HG02642 (cell line): ENCODE data around the gene BRSK2.

ENCODE experiments used
- ATAC-seq: cut with Tn5 transposase; IDR thresholded peaks from one replicate; pipeline ENCODE4 v1.9.1; 2021; ENCODE audit warnings: mild to moderate bottlenecking; ENCODE audit not compliant: unreplicated experiment, poor library complexity

Gene BRSK2

DNA sequence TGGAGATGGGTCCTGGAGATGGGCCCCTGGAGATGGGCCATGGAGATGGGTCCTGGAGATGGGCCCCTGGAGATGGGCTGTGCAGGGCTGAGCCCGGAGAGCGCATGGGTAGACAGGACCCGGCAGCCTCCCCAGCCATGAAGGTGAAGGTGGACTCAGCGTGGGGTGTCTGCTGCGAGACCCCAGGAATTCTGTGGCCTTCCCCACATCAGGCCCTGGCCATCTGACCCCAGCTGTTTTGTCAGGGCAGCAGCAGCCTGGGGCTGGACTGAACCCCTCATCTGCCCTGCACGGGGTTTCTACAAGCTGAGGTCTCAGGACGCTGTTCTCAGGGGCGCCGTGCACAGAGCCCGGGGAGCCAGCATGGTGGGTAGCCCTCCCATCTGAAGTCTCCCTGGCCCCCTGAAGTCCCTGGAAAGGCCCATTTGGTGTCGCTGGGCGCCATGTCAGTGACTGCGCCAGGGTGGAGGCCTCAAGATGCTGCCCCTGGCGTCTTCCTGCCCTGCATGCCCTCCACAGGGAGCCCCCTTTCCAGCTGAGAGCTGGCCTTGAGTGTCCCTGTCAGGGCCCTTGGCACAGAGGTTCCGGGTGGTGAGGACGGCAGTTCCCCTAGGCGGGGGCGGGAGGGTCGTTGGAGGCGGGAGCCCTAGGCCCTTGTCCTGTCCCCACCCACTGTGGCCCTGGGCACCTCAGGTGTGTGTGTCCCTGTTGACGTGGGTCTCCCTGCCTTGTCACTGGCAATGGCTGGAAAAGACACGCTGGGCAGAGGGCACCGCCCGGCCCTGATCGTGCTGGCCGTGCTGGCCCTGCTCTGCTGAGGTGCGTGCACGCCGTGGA is 5.4 kb downstream of the BRSK2 start:
- no peak for ATAC-seq

DNA sequence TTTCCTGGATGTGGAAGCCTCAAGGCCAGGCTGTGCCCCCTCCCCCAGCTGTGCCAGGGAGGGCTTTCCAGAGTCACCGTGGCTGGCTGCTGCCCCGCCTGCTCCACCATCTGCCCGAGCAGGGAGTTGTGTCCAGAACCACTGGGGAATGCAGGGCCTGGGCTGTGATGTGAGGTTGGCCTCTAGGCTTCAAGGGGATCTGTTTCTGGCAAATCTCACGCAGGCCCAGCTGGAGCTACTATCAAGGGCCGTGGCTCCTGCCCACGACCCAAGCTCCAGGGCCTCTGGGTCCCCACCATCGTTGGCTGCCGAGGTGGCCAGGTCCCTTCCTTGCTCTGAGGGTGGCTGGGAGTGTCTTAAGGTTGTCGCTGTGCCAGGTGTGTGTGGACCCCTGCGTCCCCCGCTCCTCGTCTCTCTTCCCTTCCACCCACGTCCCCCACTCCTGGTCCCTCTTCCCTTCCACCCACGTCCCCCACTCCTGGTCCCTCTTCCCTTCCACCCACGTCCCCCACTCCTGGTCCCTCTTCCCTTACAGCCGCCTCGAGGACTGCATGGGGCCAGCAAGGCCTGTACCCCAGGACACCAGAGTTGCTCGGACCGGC is 6.1 kb downstream of the BRSK2 start:
- no peak for ATAC-seq

DNA sequence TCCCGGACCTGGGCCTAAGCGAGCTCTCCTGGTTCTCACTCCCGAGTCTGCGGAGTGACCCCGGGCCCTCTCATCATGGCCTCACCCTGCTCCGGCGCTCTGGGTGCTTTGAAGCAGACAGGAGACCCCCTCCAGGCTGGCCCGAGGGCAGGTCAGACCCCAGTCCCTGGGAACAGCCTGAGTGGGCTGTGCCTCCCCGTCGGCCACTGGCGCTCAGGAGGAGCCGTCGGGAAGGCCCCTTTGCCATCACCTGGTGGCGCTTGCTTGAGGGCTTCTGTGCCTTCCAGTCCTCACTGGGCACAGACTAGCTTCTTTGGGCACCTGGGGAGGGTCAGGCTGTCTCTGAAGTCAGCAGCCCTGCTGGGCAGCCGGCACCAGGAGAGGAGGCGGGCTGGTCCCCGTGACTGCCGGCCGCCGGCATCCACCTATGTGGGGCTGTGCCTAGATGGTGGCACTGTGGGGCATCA is 6.7 kb downstream of the BRSK2 start:
- ATAC-seq: no peak

DNA sequence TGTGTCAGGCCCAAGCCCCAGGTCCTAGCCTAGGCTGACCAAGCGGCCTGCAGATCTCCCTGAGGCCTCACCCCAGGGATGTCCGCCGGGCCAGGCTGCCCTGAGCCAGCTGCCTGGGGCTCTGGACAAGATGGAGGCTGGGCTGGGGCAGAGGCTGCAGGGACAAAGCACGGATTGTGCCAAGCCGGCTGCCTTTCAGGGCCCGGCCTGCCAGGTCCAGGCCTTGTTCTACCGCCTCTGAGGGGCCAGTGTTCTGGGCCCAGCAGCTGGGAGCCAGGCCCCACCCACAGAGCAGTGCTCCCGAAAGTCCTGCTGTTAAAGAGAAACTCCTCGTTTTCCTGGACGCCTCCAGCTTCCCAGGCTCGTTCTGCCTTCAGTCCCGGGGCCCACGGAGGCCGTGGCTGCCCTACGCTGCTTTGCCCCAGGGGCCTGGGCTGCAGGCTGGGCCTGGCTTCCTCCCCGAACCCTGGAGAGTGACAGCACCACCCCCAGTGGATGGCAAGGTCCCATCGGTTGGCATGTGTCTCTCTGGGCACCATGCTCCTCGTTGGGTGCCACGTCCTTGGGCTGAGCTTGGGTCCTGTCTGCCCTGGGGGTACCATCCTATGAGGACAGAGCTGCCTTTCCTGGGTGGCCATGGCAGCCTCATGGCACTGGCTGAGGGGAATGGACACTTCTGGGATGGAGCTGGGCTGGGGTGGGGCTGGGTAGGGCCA is 7.6 kb downstream of the BRSK2 start:
- no peak for ATAC-seq

DNA sequence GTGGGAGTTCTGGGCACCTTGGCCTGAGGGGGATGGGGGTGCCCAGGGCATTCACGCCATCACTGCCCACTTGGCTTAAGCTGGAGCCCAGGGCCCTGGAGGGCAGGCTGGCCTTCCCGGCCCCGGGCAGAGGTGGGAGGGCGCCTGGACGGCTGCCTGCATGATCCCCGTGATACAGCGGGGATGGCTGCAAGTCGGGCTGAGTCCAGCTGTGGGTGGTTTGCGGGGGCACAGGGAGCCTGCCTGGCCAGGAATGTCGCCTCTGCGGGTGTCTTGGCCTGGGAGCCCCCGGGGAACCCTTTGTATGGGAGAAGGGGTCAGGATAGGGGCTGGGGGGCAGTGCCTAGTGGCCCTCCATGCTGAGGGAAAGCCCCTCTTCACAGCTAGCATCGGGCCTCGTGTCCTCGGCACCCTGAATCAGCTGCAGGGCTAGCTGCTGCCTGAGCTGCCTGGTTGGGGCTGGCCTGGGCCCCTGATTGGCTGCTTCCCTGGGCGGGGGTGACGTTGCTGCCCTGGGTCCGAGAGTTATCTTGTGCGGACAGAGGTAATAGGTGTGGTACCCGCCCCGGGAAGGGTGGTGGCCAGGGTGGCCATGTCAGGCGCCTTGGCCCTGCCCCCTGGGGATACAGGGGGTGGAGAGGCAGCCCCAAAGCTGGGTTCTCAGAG is 8.3 kb downstream of the BRSK2 start:
- ATAC-seq: no peak

DNA sequence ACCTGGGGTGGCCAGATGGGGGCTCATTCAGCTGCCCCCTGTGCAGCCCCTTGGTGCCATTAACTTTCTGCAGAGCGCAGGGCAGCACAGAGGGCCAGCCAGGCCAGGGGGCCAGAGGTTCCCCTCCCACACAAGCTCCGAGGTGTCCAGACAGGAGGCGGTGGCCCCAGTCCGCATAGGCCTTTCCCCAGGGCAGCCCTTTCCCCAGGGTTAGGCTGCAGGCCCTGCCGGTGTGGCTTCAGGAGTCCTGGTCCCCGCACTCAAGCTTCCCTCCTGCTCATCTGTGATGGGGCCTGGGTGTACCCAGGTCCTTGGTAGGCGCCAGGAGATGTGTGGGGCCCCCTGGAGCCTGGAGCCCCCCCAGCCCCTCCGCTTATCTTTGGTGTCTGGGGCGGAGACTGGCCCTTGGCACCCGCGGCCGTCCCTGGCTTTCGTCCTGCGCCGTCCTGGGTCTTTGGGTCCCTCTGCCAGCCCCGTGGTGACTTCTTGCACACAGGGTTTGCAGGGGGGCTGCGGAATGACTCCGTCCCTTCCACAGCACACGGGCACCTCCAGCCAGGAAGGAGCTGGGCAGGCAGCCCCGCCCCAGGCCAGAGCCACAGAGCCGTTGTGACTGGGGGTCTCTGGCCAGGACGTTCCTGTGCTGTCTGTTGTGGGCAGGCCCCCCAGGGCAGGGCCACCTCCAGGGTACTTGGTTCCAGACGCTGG is 8.9 kb downstream of the BRSK2 start:
- no peak for ATAC-seq

DNA sequence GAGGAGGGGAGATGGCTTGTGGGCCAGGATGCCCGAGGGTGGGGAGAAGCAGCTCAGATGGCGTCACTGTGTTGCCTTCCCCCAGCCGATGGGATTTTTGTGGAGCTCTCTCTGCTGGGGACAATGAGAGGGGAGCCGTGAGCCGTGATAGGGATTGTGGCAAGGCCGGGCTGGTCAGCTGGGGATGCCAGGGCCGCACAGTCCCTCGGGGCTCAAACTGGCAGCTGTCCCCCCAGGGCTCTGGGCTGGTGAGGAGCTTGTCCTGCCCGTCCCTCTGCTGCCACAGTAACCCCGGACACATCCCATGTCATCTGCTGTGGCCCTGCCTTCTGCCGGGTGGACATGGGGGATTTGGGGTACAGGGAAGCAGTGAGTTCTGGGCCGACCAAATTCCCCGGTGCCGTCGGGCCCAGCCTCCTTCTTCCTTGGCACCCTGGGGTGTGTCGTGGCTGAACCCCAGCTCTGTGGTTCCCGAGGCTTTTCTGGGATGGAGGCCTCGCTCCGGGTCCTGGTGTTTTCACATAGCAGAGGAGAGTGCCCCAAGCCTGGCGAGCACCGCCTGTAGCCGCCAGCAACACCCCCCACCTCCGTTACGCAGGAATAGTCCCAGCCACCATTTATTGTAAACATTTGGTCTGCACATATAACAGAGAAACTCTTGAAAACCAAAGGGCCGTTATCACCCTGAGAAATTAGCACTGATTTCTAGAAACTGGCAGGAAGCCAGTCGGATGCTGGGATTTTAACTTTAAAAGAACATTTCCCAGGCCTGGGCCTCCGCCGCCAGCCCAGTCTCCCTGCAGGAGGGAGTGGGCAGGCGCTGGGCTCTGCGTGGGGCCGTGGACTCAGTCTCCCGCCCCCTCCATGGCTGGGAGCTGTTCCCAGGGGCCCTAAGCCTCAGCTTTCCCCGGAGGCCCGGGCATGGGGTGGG is 9.9 kb downstream of the BRSK2 start:
- no peak for ATAC-seq

DNA sequence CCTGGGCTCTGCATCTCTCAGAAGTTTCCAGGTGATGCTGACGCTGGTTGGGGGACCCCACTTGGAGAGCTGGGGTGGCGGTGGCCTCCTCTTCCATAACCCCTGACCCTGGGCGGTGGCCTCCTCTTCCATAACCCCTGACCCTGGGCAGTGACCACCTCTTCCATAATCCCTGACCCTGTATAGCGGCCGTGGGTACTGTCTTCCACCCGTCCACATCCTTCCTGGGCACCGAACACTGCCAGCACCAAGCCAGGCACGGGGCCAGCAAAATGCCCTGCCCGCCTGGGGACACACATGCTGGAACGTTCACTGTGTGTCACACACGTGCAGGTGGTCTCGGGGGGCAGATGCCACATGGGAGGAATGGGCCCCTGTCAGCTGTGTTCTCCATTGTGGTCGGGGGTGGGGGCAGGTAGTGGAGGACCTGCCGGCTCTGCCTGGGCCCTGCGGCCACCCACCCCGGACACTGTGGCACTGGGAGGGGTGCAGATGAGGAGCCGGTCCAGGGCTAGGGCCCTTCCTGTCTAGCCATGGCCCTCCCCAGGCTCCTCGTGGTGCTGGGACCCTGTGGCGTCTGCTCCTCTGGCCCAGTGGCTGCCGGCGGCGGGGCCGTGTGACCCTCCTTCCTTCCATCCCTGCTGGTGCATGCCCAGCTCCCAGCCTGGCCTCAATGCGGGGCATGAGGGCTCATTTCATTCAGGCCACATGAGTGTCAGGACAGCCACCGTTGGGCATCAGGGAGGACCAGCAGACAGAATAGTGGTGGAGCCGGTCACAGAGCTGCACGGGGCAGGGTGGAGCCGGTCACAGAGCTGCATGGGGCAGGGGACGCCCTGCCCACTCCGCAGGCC is 10.8 kb downstream of the BRSK2 start:
- ATAC-seq: no peak

DNA sequence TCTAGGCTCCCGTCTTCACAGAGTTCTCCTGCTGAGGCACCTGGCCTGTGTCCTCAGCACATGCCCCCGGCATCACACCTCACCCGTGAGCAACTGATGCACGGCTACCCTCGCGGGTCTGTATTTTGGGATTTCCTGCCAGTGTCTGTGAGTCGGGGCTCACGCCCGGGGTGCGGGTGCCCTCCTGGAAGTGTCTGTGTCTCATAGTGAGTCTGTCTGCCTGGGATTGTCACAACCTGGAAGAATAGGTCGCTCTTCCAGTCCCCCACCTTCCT is 11.4 kb downstream of the BRSK2 start:
- no peak for ATAC-seq

DNA sequence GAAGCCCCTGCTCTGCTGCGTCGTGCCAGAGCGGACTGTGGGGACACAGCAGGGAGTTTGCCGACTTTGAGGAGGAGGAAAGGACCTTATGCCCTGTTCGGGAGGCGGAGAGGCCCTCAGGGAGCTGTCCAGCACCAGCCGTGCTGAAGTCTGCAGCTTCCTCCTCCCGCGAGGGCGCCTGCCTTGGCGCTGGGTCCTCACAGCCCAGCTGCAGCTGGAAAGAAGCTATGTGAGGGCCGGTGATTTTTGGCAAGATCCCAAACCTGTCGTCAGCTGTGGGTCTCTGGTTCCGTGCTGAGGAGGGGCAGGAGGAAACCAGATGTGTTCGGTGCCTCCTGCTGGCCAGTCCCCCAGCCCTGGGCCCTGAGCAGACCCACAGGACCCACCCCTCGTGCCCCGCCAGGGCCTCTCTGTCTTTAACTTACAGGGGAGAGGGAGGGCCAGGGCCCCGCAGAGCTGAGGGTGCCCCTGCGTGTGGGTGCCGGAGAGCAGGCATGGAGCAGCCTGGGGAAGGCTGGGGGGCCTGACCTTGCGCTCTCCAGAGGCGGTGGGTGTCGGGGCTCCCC is 12.0 kb downstream of the BRSK2 start:
- ATAC-seq: no peak

DNA sequence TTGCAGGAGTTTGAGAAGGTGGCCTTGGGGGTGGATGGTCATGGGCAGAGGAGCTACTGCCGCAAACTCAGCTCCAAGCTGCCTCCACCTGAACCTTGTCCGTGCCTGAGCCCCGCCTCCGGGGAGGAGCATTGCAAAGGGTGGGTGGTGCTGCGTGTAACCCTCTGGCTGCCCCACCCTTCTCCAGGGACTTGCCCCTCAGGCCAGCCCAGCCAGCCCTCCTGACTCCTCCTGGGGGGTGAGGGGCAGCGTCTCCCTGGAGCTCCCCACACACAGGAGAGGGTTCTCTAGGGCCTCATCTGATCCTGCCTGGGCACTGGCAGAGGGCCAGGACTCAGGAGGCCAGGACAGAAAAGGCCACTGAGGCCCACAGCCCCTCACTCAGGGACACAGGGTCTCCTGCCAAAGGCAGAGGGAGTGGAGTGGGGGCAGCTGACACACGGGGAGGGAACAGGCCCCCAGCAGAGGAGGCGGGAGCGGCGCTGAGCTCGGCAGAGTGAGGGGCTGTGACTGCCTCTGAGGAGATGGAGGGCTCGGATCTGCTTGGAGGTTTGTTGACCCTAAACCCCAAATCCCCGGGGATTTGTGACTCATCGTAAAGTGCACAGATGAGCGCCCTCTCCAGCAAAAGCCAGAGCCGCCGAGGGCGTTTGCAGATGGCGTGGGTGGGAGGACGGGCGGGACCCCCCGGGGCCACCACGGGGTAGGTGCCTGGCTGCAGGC is 12.8 kb downstream of the BRSK2 start:
- no peak for ATAC-seq

DNA sequence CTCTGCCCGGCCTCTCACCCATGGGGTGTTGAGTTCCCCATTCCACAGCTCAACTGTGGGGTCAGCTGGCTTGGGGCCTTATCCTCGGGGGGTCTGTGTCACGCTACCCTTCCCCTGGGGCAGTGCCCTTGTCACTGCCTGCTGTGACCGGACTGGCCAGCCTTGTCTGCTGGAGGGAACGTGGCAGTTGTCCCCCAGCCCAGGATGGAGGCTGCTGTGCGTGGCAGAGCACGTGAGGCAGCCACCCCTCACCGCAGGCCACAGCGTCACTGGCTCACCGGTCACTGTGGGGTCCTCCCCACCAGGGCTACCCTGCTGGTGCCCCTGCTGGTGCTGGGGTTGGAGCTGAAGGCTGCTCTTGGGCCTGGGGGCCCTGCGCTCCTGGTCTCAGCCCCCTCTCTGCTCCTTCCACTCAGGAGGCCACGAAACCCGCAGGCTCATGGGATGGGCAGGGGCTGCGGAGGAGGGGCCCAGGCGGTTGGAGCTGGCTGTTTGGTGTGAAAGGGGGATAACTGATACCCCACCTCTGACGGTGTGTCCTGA is 13.4 kb downstream of the BRSK2 start:
- no peak for ATAC-seq

DNA sequence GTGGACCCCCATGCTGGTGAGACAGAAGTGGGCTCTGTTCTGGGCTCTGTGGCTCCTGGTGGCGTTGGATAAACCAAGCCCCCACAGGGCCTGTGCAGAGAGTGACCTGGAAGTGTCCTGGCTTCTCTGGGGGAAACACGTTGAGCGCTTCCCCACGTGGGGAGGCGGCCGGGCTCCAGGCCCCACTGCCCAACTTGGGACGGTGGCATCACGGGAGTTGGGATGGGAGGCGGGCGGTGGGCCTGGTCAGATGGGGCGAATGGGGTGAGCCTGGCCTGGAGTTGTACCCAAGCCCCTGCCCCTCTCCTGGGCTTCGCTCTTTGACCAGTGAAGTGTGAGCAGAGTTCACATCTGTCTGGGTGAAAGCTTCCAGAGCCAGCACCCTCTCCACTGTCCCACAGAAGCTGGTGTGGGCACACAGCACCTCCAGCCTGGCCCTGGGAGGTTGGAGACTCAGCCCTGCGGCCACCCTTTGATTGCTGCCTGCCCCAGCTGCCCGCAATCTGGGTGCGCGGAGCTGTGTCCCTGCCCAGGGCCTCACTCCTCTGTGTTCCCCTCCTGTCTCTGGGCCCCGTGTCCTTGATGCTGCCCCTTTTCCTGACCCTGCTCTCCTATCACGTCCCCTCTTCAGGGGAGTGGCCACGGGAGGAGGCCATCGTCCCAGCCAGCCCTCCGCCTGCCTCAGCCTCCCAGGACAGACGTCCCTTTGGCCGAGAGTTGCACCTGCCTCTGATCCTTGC is 14.2 kb downstream of the BRSK2 start:
- no peak for ATAC-seq

DNA sequence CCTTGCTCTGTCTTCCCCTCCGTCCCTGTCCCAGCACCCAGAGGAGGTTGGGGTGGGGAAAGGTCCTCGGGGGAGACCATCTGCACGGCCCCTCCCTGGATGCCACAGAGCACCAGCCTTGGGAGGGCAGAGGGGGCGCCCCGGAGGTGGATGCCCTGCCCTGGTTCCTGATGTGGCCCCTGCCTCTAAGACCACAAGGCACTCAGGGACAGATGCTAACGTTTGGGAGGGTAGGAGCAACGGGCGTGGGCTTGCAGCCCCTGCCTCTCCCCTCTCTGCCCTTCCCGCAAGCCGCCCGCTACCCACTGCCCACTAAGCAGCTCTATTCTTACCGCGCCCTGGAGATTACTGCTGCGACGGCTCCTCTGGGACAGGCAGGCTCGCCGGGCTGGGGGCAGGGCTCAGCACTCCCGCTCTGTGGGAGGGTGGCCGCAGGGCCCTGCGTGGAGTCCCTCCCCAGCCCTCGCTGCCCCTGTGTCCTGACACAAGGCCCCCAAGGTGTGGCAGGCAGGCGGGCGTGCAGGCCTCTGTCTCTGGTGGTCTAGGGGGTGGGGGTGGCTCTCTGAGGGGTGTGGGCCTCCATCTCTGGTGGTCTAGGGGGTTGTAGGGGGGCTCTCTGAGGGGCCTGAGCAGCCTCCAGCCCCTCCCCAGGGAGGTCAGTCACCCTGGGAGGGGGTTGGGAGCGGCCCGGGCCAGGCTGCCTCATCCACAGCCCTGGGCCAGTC is 14.9 kb downstream of the BRSK2 start:
- no peak for ATAC-seq

DNA sequence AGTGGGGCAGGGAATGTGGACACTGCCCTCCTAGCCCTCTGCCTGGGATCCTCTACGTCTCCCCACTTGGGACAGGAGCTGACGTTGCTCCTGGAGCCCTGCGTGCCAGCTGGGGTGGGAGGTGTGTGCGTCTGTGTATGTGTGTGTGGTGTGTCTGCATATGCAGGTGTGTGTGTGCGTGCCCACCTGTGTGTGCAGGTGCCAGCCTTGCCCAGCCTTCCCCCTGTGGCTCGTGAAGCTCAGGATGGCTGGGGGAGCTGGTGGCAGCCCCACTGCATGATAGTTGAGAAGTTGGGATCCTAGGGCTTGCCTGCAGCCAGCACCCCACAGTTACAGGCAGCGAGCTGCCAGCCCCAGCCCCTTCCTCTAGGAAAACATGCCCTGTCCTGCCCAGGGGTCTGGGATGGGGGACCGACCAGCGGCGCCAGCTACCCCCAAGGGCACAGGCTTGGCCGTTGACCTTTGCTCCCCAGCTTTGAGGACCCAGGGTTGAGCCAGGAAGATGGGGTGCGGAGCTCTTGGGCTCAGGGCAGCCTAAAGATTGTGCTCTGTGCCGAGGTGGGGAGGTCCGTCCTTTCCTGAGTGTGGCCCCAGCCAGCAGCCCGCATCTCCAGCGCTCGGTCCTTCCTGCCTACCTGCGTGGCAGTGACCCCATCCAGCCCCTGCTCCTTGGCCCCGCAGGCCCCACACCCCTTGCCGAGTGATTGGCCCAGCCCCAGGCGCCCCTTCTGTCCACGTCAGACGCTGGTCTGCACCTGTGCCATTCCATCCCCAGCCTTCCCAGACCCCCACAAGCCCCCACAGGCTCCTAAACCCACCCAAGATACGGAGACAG is 15.7 kb downstream of the BRSK2 start:
- no peak for ATAC-seq
